ENCODE measurements around the gene SERPINE1.

SERPINE1 gene

DNA sequence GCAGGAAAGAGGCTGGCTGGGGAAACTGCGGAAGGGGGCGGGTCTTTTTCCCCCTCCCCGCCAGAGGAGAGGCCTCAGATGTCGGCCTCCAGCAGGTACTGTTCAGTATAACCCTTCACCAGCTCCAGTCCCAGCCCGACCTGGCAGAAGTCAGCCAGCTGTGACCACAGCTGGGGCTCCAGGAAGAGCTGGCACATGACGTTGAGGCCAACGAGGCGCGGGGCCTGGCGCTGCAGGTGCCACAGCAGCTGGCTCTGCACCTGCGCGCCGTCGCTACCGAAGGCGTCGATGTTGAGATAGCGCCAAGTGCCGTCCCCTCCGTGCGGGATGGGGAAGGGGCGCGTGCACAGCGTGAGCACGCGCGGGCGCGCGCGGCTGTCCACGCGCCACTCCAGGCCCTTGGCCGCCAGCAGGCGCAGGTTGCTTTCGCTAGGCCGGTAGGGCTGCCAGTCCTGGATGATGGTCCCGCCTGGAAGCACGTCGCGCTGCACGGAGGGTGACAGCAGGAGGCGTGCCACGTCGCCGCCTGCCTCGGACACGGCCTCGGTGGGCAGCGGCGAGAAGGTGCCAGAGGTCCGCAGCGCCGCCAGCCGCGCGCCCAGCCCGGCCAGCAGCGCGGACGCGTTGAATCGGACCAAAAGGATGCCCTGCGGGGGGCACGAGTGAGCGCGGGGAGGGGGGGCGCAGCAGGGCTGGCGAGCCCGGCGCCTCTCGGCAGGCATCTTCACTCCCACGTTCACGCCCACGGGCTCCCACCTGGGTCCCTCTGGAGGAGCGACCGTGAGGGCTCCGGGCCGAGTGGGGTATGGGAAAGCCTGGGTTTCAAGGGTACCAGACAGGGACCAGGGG, 45.3 kb downstream of the SERPINE1 start:
- TF ChIP-seq TCF12 (IDR thresholded peaks at IDR 0.05; ENCODE audit: low read depth) (peak; percentile 49; the same call in 1 of the 2 replicates), EP300 (IDR thresholded peaks at IDR 0.05; ENCODE audit: borderline replicate concordance) (0 out of 2 replicates have a peak, but pooled peaks have one; percentile 19), YY1 (IDR thresholded peaks at IDR 0.05; ENCODE audit: low read depth) (no peak), TAF1 (IDR thresholded peaks at IDR 0.05; ENCODE audit: low read depth) (no peak), RAD21 (IDR thresholded peaks at IDR 0.05; ENCODE audit: low read depth) (no peak), EGR1 (IDR thresholded peaks at IDR 0.05) (peak; percentile 58), TEAD4 (IDR thresholded peaks at IDR 0.05) (no peak), FOXM1 (IDR thresholded peaks at IDR 0.05; ENCODE audit: borderline replicate concordance, low read depth) (no peak), CREB1 (IDR thresholded peaks at IDR 0.05; ENCODE audit: low read depth) (no peak)
- TF ChIP-seq, protein P1, sequence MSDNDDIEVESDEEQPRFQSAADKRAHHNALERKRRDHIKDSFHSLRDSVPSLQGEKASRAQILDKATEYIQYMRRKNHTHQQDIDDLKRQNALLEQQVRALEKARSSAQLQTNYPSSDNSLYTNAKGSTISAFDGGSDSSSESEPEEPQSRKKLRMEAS (IDR thresholded peaks at IDR 0.05) = peak; percentile 88
- TF ChIP-seq, protein P2, sequence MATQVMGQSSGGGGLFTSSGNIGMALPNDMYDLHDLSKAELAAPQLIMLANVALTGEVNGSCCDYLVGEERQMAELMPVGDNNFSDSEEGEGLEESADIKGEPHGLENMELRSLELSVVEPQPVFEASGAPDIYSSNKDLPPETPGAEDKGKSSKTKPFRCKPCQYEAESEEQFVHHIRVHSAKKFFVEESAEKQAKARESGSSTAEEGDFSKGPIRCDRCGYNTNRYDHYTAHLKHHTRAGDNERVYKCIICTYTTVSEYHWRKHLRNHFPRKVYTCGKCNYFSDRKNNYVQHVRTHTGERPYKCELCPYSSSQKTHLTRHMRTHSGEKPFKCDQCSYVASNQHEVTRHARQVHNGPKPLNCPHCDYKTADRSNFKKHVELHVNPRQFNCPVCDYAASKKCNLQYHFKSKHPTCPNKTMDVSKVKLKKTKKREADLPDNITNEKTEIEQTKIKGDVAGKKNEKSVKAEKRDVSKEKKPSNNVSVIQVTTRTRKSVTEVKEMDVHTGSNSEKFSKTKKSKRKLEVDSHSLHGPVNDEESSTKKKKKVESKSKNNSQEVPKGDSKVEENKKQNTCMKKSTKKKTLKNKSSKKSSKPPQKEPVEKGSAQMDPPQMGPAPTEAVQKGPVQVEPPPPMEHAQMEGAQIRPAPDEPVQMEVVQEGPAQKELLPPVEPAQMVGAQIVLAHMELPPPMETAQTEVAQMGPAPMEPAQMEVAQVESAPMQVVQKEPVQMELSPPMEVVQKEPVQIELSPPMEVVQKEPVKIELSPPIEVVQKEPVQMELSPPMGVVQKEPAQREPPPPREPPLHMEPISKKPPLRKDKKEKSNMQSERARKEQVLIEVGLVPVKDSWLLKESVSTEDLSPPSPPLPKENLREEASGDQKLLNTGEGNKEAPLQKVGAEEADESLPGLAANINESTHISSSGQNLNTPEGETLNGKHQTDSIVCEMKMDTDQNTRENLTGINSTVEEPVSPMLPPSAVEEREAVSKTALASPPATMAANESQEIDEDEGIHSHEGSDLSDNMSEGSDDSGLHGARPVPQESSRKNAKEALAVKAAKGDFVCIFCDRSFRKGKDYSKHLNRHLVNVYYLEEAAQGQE (IDR thresholded peaks at IDR 0.05; ENCODE audit: low read depth) = no peak

DNA sequence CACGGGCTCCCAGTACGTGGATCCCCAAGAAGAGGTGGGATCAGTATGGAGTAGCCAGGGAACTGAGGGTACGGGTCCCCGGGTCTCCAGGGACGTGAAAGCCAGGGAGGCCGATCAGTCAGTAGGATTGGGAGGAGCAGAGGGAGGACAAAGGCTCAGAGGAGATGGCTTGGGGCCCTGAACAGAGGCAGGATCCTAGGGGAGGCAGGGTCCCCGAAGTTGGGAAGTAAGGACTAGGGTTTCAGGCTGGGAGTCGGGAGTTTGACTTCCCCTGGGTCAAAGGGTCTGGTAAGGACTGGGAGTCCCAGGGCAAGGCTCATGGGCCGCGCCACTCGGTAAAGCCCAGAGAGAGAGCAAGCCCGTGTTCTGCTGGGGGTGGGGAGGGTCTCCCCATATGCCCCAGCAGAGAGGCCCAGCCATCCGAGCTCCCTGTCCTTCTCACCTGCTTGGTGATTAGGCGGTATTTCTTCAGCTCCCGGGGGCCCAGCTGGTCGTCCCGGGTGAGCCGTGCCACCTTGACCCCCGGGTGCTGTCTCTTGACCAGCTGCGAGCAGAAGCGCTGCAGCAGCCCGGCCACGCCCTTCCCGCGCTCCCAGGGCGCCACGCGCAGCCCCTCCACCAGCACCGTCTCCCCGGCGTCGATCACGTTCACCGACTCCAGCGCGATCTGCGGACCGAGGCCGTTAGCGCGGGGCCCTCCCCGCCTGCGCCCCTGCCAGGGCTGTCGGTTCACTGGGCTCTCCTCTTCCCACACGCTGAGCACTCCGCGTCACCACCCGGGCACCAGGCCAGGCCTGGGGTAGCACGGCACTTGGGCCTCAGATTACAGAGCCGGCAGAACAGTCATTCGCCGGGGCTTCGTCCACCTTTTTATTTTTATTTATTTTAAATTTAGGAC, 46.2 kb downstream of the SERPINE1 start:
- no peak for TF ChIP-seq CREB1 (IDR thresholded peaks at IDR 0.05; ENCODE audit: low read depth)
- TF ChIP-seq, protein P3, sequence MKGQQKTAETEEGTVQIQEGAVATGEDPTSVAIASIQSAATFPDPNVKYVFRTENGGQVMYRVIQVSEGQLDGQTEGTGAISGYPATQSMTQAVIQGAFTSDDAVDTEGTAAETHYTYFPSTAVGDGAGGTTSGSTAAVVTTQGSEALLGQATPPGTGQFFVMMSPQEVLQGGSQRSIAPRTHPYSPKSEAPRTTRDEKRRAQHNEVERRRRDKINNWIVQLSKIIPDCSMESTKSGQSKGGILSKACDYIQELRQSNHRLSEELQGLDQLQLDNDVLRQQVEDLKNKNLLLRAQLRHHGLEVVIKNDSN (IDR thresholded peaks at IDR 0.05) = peak; percentile 19; the same call in 1 of the 2 replicates
- no peak for TF ChIP-seq YY1 (IDR thresholded peaks at IDR 0.05; ENCODE audit: low read depth)
- no peak for TF ChIP-seq TEAD4 (IDR thresholded peaks at IDR 0.05)
- TF ChIP-seq, protein P2 (IDR thresholded peaks at IDR 0.05; ENCODE audit: low read depth) = no peak
- TF ChIP-seq EP300 (IDR thresholded peaks at IDR 0.05; ENCODE audit: borderline replicate concordance) = no peak
- TF ChIP-seq FOXM1 (IDR thresholded peaks at IDR 0.05; ENCODE audit: borderline replicate concordance, low read depth) = no peak
- TF ChIP-seq, protein P1 (IDR thresholded peaks at IDR 0.05) = peak; percentile 84
- TF ChIP-seq EGR1 (IDR thresholded peaks at IDR 0.05) = no peak
- peak; percentile 81 for TF ChIP-seq ZBTB7A (IDR thresholded peaks at IDR 0.05; ENCODE audit: low read depth)
- TF ChIP-seq TCF12 (IDR thresholded peaks at IDR 0.05; ENCODE audit: low read depth) = 0 out of 2 replicates have a peak, but pooled peaks have one; percentile 42
- no peak for TF ChIP-seq CEBPB (IDR thresholded peaks at IDR 0.05)
- TF ChIP-seq RAD21 (IDR thresholded peaks at IDR 0.05; ENCODE audit: low read depth) = no peak
- TF ChIP-seq NFIC (IDR thresholded peaks at IDR 0.05) = peak; percentile 95

DNA sequence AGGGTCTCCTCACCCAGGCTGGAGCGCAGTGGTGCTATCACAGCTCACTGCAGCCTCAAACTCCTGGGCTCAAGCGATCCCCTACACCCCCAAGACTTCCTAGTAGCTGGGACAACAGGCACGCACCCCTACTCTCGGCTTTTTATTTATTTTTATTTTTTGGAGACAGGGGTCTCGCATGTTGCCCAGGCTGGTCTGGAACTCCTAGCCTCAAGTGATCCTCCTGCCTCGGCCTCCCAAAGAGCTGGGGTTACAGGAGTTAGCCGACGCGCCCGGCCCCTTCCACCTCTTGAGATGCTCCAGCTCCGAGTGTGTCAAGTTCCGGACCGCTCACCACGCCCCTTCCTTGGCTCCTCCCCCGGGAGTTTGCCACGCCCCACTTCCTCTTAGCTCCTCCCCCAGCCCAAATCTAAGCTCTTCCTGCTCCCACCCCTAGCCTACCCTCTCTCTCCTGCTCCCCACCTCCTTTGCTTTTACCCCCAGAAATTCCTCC, 46.9 kb downstream of the SERPINE1 start:
- TF ChIP-seq TEAD4 (IDR thresholded peaks at IDR 0.05) = no peak

DNA sequence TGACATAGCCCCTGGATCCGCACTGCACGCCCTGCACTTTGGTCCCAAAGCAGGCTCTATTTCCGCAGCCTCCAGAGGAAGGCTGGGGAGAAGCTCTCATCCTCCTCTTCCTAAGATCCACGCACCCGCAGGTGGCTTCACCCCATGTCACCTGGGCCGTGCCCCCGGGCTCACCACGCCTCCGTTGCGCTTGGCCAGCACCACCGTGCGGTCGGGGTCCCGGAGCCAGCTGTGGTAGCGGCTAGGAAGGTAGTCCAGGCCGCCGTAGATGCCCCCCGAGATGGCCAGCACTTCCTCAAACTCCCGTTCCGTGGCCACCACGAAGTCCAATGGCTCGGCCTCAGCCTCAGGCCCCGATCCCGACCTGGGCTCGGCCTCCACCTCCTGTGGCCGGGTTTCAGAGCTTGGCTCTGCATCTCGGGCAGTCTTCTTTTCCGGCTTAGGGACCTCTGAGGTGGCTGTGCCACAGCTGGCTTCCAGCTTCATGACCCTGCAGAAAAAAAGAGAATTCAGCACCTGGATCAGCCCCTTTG, 47.5 kb downstream of the SERPINE1 start:
- TF ChIP-seq FOXM1 (IDR thresholded peaks at IDR 0.05; ENCODE audit: borderline replicate concordance, low read depth) (no peak), CREB1 (IDR thresholded peaks at IDR 0.05; ENCODE audit: low read depth) (no peak), TEAD4 (IDR thresholded peaks at IDR 0.05) (no peak), YY1 (IDR thresholded peaks at IDR 0.05; ENCODE audit: low read depth) (no peak)

DNA sequence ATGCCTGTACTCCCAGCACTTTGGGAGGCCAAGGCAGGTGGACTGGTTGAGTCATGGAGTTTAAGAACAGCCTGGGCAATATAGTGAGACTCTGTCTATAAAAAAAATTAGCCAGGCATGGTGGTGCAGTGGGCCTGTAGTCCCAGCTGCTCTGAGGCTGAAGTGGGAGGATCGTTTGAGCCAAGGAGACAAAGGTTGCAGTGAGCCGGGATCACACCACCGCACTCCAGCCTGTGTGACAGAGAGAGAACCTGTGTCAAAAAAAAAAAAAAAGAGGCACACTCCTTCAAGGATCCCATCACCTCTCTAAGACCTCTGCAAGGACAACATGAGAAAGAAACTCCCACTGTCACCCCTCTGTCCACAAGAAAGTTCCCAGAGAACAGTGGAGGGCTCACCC, 48.8 kb downstream of the SERPINE1 start:
- TF ChIP-seq ZBTB7A (IDR thresholded peaks at IDR 0.05; ENCODE audit: low read depth) = no peak
- no peak for TF ChIP-seq FOXM1 (IDR thresholded peaks at IDR 0.05; ENCODE audit: borderline replicate concordance, low read depth)
- TF ChIP-seq, protein P3 (IDR thresholded peaks at IDR 0.05) = no peak
- TF ChIP-seq, protein P1 (IDR thresholded peaks at IDR 0.05) = no peak
- no peak for TF ChIP-seq RAD21 (IDR thresholded peaks at IDR 0.05; ENCODE audit: low read depth)
- no peak for TF ChIP-seq NFIC (IDR thresholded peaks at IDR 0.05)
- TF ChIP-seq YY1 (IDR thresholded peaks at IDR 0.05; ENCODE audit: low read depth) = no peak
- no peak for TF ChIP-seq TCF12 (IDR thresholded peaks at IDR 0.05; ENCODE audit: low read depth)
- no peak for TF ChIP-seq EP300 (IDR thresholded peaks at IDR 0.05; ENCODE audit: borderline replicate concordance)
- TF ChIP-seq, protein P2 (IDR thresholded peaks at IDR 0.05; ENCODE audit: low read depth) = no peak
- no peak for TF ChIP-seq TEAD4 (IDR thresholded peaks at IDR 0.05)
- no peak for TF ChIP-seq CREB1 (IDR thresholded peaks at IDR 0.05; ENCODE audit: low read depth)
- TF ChIP-seq TAF1 (IDR thresholded peaks at IDR 0.05; ENCODE audit: low read depth) = no peak
- TF ChIP-seq EGR1 (IDR thresholded peaks at IDR 0.05) = no peak
- TF ChIP-seq CEBPB (IDR thresholded peaks at IDR 0.05) = no peak
